AG09319 (cell line): ENCODE measurements around the gene RTF1.

Experiments
- DNase-seq: peaks from one replicate; pipeline ENCODE4 v3.0.0-alpha.2; 2010; ENCODE audit warnings: low read depth; ENCODE audit errors: extremely low read depth
- TF ChIP-seq, protein P1 (sequence below): IDR thresholded peaks from 2 replicates; pipeline ENCODE4 v1.5.1; 2011; ENCODE audit warnings: low read depth, mild to moderate bottlenecking, inconsistent platforms, low read length, moderate library complexity

RTF1 gene

GRCh38 chr15:41482110-41482877 is 65.4 kb downstream of the RTF1 start:
- no peak for DNase-seq
- TF ChIP-seq, protein P1, sequence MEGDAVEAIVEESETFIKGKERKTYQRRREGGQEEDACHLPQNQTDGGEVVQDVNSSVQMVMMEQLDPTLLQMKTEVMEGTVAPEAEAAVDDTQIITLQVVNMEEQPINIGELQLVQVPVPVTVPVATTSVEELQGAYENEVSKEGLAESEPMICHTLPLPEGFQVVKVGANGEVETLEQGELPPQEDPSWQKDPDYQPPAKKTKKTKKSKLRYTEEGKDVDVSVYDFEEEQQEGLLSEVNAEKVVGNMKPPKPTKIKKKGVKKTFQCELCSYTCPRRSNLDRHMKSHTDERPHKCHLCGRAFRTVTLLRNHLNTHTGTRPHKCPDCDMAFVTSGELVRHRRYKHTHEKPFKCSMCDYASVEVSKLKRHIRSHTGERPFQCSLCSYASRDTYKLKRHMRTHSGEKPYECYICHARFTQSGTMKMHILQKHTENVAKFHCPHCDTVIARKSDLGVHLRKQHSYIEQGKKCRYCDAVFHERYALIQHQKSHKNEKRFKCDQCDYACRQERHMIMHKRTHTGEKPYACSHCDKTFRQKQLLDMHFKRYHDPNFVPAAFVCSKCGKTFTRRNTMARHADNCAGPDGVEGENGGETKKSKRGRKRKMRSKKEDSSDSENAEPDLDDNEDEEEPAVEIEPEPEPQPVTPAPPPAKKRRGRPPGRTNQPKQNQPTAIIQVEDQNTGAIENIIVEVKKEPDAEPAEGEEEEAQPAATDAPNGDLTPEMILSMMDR: no peak

- DNase-seq: no peak
- TF ChIP-seq, protein P1: no peak
Observed at GRCh38 chr15:41483115-41483514, 66.2 kb downstream of the RTF1 start.

DNA sequence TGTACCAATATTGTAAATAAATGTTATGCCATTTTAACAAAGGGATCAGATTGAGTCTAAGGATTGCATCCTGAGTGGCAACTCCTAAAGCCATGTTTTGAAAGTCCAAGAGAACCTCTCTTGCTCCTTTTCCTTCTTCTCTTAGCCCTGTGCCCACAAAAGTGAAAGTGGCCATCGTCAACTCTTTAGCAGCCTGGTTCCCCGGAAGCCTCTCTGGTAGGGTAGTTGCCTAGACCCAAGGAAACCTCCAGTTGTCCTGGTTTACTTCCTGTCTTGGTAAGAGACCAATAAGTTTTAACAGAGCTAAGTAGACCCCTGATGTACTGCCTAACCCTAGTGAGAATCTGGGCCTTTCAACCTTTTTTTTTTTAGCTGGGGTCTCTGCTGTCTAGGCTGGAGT is 66.6 kb downstream of the RTF1 start:
- TF ChIP-seq, protein P1: no peak
- DNase-seq: no peak

- TF ChIP-seq, protein P1: no peak
- DNase-seq: no peak
Observed at GRCh38 chr15:41484937-41485625, 68.2 kb downstream of the RTF1 start.

DNA sequence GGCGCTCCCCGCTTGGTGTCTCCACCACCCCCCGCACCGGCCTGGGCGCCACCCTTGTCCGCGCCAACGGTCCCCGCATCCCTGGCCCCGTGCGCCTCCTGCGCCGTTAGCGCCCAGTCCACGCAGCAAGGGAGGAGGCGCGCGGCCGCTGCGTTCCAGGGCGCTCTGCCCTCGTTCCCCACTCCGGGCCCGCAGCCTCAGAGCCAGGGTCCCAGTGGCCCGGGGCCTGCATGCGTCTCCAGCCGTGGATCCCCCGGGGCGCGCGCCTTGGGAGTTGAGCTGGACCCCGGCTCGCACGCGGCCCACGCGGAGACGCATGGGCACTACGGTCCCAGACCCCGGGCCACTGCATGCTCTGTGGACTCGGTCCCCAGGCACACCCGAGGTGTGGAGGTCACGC is 69.4 kb downstream of the RTF1 start:
- TF ChIP-seq, protein P1: no peak
- DNase-seq: no peak

- TF ChIP-seq, protein P1: no peak
- no peak for DNase-seq
Observed at GRCh38 chr15:41487381-41487780, 70.5 kb downstream of the RTF1 start.

- no peak for DNase-seq
- TF ChIP-seq, protein P1: no peak
Observed at GRCh38 chr15:41487802-41488201, 70.9 kb downstream of the RTF1 start.
